Spleen (tissue), 7 donors: Measurements from ENCODE around the gene FOXL2NB.

Experiments
- CTCF ChIP-seq, 11 experiments: fragments of 200-600 bp in 7 of 11; fragments of 450-650 bp in 4 of 11; sonication (generic) in 4 of 11; IDR thresholded peaks in 8 of 11; conservative IDR thresholded peaks in 3 of 11; 1 replicate in 7 of 11; 2 replicates in 4 of 11; pipeline versions ENCODE4 v1.4.0 to v1.8.0; 2016 to 2021; ENCODE audit warnings: antibody characterized with exemption in 11 of 11, inconsistent platforms in 4 of 11, mild to moderate bottlenecking in 1 of 11
- POLR2A ChIP-seq, 3 donors: fragments of 450-650 bp; IDR thresholded peaks; one replicate each; pipeline ENCODE4 v1.5.1; 2017; ENCODE audit warnings: antibody characterized with exemption in 3 of 3, mild to moderate bottlenecking in 1 of 3
- donor health status: DM: no; HTN: no; CAD: no; lungs with moderate emphysema.
- donor health status: DM: no; HTN: no; CAD: no.
- donor health status: DM: no; HTN: no; CAD: no.

- TF ChIP-seq CTCF (IDR thresholded peaks at IDR 0.05 in 8 of 11, conservative IDR thresholded peaks at IDR 0.05 in 3 of 11): no peak
- no peak for TF ChIP-seq POLR2A (IDR thresholded peaks at IDR 0.05)
Measured at GRCh38 chr3:138933981-138934691, 12.9 kb upstream of the FOXL2NB start.
